HG02623 (cell line): ENCODE data around the gene CDV3.

ENCODE experiments used
- ATAC-seq: cut with Tn5 transposase; IDR thresholded peaks from one replicate; pipeline ENCODE4 v1.9.1; 2021; ENCODE audit warnings: moderate library complexity; ENCODE audit not compliant: unreplicated experiment

CDV3 gene

GRCh38 chr3:133600572-133601081, 27.1 kb downstream of the CDV3 start:
- ATAC-seq, result no peak

GRCh38 chr3:133606342-133606741, 32.9 kb downstream of the CDV3 start:
- no peak for ATAC-seq

- no peak for ATAC-seq
Observed at GRCh38 chr3:133606902-133607301, 33.4 kb downstream of the CDV3 start.

GRCh38 chr3:133607816-133608215, 34.3 kb downstream of the CDV3 start:
- ATAC-seq, result no peak

- no peak for ATAC-seq
Observed at GRCh38 chr3:133608388-133608787, 34.9 kb downstream of the CDV3 start.

- ATAC-seq, result no peak
Observed at GRCh38 chr3:133610031-133610430, 36.5 kb downstream of the CDV3 start.

GRCh38 chr3:133611534-133611933, 38.0 kb downstream of the CDV3 start:
- ATAC-seq, result no peak

GRCh38 chr3:133620066-133620784, 46.7 kb downstream of the CDV3 start:
- peak; percentile 98 for ATAC-seq

- no peak for ATAC-seq
Observed at GRCh38 chr3:133627789-133628188, 54.3 kb downstream of the CDV3 start.

- ATAC-seq, result no peak
Observed at GRCh38 chr3:133629146-133629545, 55.7 kb downstream of the CDV3 start.

GRCh38 chr3:133633439-133633838, 60.0 kb downstream of the CDV3 start:
- ATAC-seq, result no peak
